Panc1 (cell line): Measurements from ENCODE around the gene GLB1L2.

ENCODE experiments used
- POLR2AphosphoS5 ChIP-seq: IDR thresholded peaks from 2 replicates; pipeline ENCODE4 v1.6.1; 2012; ENCODE audit warnings: mild to moderate bottlenecking, low read depth, low read length, moderate library complexity
- TF ChIP-seq, protein P1 (sequence below), 2 experiments: IDR thresholded peaks; 2 replicates each; pipeline ENCODE4 v1.6.1; 2011 to 2012; ENCODE audit warnings: low read depth in 2 of 2, control low read depth in 1 of 2, low read length in 1 of 2, mild to moderate bottlenecking in 1 of 2, moderate library complexity in 1 of 2; ENCODE audit not compliant: insufficient read depth in 1 of 2
- TF ChIP-seq, protein P2 (sequence below): fragments of 450-650 bp; IDR thresholded peaks from 2 replicates; pipeline ENCODE4 v1.5.1; 2017; ENCODE audit warnings: mild to moderate bottlenecking

DNA sequence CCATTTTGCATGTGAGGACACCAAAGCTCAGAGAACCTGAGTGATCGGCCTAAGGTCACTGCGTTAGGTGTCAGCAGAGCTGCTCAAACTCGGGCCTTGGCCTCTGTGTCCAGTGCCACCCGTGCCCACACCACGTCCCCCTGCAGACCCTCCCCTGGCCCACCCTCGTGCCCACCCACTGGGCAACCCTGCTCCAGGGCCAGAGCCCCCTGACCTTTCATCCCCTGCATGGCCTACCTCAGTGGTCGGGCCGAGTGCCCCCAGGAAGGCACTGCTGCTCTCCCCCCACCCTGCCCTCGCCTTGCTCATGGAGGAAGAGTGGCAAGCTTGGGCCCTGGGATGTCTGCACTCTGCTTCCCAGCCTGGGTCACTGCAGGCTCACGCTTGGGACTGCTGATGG, 62.5 kb downstream of the GLB1L2 start:
- TF ChIP-seq POLR2AphosphoS5: no peak
- TF ChIP-seq, protein P1, sequence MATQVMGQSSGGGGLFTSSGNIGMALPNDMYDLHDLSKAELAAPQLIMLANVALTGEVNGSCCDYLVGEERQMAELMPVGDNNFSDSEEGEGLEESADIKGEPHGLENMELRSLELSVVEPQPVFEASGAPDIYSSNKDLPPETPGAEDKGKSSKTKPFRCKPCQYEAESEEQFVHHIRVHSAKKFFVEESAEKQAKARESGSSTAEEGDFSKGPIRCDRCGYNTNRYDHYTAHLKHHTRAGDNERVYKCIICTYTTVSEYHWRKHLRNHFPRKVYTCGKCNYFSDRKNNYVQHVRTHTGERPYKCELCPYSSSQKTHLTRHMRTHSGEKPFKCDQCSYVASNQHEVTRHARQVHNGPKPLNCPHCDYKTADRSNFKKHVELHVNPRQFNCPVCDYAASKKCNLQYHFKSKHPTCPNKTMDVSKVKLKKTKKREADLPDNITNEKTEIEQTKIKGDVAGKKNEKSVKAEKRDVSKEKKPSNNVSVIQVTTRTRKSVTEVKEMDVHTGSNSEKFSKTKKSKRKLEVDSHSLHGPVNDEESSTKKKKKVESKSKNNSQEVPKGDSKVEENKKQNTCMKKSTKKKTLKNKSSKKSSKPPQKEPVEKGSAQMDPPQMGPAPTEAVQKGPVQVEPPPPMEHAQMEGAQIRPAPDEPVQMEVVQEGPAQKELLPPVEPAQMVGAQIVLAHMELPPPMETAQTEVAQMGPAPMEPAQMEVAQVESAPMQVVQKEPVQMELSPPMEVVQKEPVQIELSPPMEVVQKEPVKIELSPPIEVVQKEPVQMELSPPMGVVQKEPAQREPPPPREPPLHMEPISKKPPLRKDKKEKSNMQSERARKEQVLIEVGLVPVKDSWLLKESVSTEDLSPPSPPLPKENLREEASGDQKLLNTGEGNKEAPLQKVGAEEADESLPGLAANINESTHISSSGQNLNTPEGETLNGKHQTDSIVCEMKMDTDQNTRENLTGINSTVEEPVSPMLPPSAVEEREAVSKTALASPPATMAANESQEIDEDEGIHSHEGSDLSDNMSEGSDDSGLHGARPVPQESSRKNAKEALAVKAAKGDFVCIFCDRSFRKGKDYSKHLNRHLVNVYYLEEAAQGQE (IDR thresholded peaks at IDR 0.05; ENCODE audit: insufficient read depth in 1 of 2, low read depth in 2 of 2, low read length in 1 of 2): no peak
- TF ChIP-seq, protein P2, sequence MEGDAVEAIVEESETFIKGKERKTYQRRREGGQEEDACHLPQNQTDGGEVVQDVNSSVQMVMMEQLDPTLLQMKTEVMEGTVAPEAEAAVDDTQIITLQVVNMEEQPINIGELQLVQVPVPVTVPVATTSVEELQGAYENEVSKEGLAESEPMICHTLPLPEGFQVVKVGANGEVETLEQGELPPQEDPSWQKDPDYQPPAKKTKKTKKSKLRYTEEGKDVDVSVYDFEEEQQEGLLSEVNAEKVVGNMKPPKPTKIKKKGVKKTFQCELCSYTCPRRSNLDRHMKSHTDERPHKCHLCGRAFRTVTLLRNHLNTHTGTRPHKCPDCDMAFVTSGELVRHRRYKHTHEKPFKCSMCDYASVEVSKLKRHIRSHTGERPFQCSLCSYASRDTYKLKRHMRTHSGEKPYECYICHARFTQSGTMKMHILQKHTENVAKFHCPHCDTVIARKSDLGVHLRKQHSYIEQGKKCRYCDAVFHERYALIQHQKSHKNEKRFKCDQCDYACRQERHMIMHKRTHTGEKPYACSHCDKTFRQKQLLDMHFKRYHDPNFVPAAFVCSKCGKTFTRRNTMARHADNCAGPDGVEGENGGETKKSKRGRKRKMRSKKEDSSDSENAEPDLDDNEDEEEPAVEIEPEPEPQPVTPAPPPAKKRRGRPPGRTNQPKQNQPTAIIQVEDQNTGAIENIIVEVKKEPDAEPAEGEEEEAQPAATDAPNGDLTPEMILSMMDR: no peak
